WTC11 (cell line): ENCODE results near the gene TRIM9. TPM values are rescaled to one million over a fixed set of nuclear protein-coding genes. Genes with fewer than 3 reads are reported as not detected.

Experiments
- ATAC-seq: fragments of 200-7000 bp; cut with Tn5 transposase; 2 replicates; pipeline ENCODE4 v1.10.0; 2021; ENCODE audit warnings: mild to moderate bottlenecking, moderate library complexity
- CTCF ChIA-PET: fragments of 300-600 bp; sonication (Branson Sonifier 250); formaldehyde crosslinking; loops from one replicate; lab custom pipeline; 2021; ENCODE audit warnings: antibody characterized with exemption; lab: Charles Lee
- POLR2A ChIA-PET: fragments of 350-600 bp; sonication (Branson Sonifier 250); formaldehyde crosslinking; loops from one replicate; lab custom pipeline; 2021; ENCODE audit warnings: antibody characterized with exemption; lab: Charles Lee
- DNase-seq: peaks from one replicate; pipeline ENCODE4 v3.0.0; 2021; ENCODE audit warnings: low spot score
- H3K27ac Mint-ChIP-seq: 2 replicates; pipeline ENCODE4 v1.8.0; 2021; ENCODE audit warnings: mixed read lengths
- H3K27me3 Mint-ChIP-seq: 2 replicates; pipeline ENCODE4 v1.8.0; 2021; ENCODE audit warnings: low read depth, mild to moderate bottlenecking, moderate library complexity, mixed read lengths
- H3K36me3 Mint-ChIP-seq: 2 replicates; pipeline ENCODE4 v1.8.0; 2021; ENCODE audit warnings: mixed read lengths
- H3K4me1 Mint-ChIP-seq: 2 replicates; pipeline ENCODE4 v1.8.0; 2022; ENCODE audit warnings: mixed read lengths
- H3K4me3 Mint-ChIP-seq: 2 replicates; pipeline ENCODE4 v1.8.0; 2021; ENCODE audit warnings: mild to moderate bottlenecking, moderate library complexity, mixed read lengths
- H3K9me3 Mint-ChIP-seq: 2 replicates; pipeline ENCODE4 v1.8.0; 2021; ENCODE audit warnings: mixed read lengths
- CDX4 ChIP-seq: fragments of 250-450 bp; sonication (Bioruptor Pico); IDR thresholded peaks from 2 replicates; pipeline ENCODE4 v1.9.0; 2021; ENCODE audit warnings: moderate library complexity, mild to moderate bottlenecking, inconsistent platforms, borderline replicate concordance
- ERG ChIP-seq: fragments of 250-450 bp; sonication (Bioruptor Pico); IDR thresholded peaks from 2 replicates; pipeline ENCODE4 v1.8.0; 2021; ENCODE audit warnings: mild to moderate bottlenecking
- FOXJ3 ChIP-seq: sonication (generic); formaldehyde crosslinking; IDR thresholded peaks from 2 replicates; pipeline ENCODE4 v1.9.0; 2021; ENCODE audit warnings: missing genetic modification reagents, mild to moderate bottlenecking, borderline replicate concordance
- FOXP4 ChIP-seq: sonication (generic); formaldehyde crosslinking; IDR thresholded peaks from 2 replicates; pipeline ENCODE4 v1.8.0; 2022; ENCODE audit warnings: mild to moderate bottlenecking, missing genetic modification reagents
- GABPB1 ChIP-seq: sonication (generic); formaldehyde crosslinking; IDR thresholded peaks from 2 replicates; pipeline ENCODE4 v1.8.1; 2023; ENCODE audit warnings: mild to moderate bottlenecking, missing genetic modification reagents
- GTF2I ChIP-seq: fragments of 250-450 bp; sonication (Bioruptor Pico); conservative IDR thresholded peaks from 2 replicates; pipeline ENCODE4 v1.4.0; 2021; ENCODE audit warnings: mild to moderate bottlenecking
- JUN ChIP-seq: sonication (generic); formaldehyde crosslinking; IDR thresholded peaks from 2 replicates; pipeline ENCODE4 v1.8.0; 2023; ENCODE audit warnings: mild to moderate bottlenecking, missing genetic modification reagents
- KAT7 ChIP-seq: sonication (generic); formaldehyde crosslinking; IDR thresholded peaks from 2 replicates; pipeline ENCODE4 v1.8.1; 2023; ENCODE audit warnings: missing genetic modification reagents, mild to moderate bottlenecking, borderline replicate concordance
- MLX ChIP-seq: sonication (generic); formaldehyde crosslinking; IDR thresholded peaks from 2 replicates; pipeline ENCODE4 v1.8.1; 2023; ENCODE audit warnings: mild to moderate bottlenecking, missing genetic modification reagents, moderate library complexity
- MYBL2 ChIP-seq: sonication (generic); formaldehyde crosslinking; IDR thresholded peaks from 2 replicates; pipeline ENCODE4 v1.8.1; 2023; ENCODE audit warnings: mild to moderate bottlenecking, moderate library complexity, missing genetic modification reagents
- OVOL2 ChIP-seq: fragments of 250-450 bp; sonication (Bioruptor Pico); IDR thresholded peaks from 2 replicates; pipeline ENCODE4 v1.9.0; 2021; ENCODE audit warnings: mild to moderate bottlenecking, borderline replicate concordance
- PRDM15 ChIP-seq: sonication (generic); formaldehyde crosslinking; IDR thresholded peaks from 2 replicates; pipeline ENCODE4 v1.8.0; 2022; ENCODE audit warnings: missing genetic modification reagents
- SMAD3 ChIP-seq: sonication (generic); formaldehyde crosslinking; IDR thresholded peaks from 2 replicates; pipeline ENCODE4 v1.8.0; 2022; ENCODE audit warnings: missing genetic modification reagents, mild to moderate bottlenecking, borderline replicate concordance
- SP1 ChIP-seq: sonication (generic); formaldehyde crosslinking; conservative IDR thresholded peaks from 2 replicates; pipeline ENCODE4 v1.8.1; 2022; ENCODE audit warnings: missing genetic modification reagents
- STAT6 ChIP-seq: sonication (generic); formaldehyde crosslinking; conservative IDR thresholded peaks from 2 replicates; pipeline ENCODE4 v1.8.1; 2023; ENCODE audit warnings: mild to moderate bottlenecking, low read depth, missing genetic modification reagents, moderate library complexity
- ZNF121 ChIP-seq: sonication (generic); formaldehyde crosslinking; IDR thresholded peaks from 2 replicates; pipeline ENCODE4 v1.8.0; 2023; ENCODE audit warnings: missing genetic modification reagents
- ZNF232 ChIP-seq: sonication (generic); formaldehyde crosslinking; IDR thresholded peaks from 2 replicates; pipeline ENCODE4 v1.8.0; 2022; ENCODE audit warnings: mild to moderate bottlenecking, missing genetic modification reagents
- ZNF317 ChIP-seq: sonication (generic); formaldehyde crosslinking; IDR thresholded peaks from 2 replicates; pipeline ENCODE4 v1.8.1; 2023; ENCODE audit warnings: low read depth, mild to moderate bottlenecking, moderate library complexity, missing genetic modification reagents, borderline replicate concordance
- total RNA-seq: library from RNA; stranded (reverse); gene quantifications from 3 replicates; pipeline ENCODE4 v1.2.3, GENCODE V29; 2021

The TRIM9 gene
- total RNA-seq, 1 experiment from 2014 or later = 4.0 TPM

GRCh38 chr14:51087031-51087441 is 7.9 kb downstream of the TRIM9 start:
- Mint-ChIP-seq H3K9me3 (no peaks in the 10 kb centered on the region), H3K27me3 (peaks cover 9% of the 10 kb centered on the region), H3K4me1 (peaks cover 7% of the 10 kb centered on the region; the same call in 1 of the 2 replicates), H3K4me3 (no peak overlapping the region), H3K36me3 (no peaks in the 10 kb centered on the region), H3K27ac (no peak overlapping the region)
- ChIA-PET CTCF (no interaction called here), POLR2A (no interaction called here)
- peak; percentile 78 for ATAC-seq
- TF ChIP-seq FOXJ3 (CRISPR knock-in tag) (no peak), GTF2I (no peak), KAT7 (CRISPR knock-in tag) (no peak), STAT6 (CRISPR knock-in tag) (no peak), PRDM15 (no peak), SMAD3 (no peak), CDX4 (CRISPR knock-in tag) (no peak), OVOL2 (CRISPR knock-in tag) (no peak), JUN (no peak), ZNF317 (CRISPR knock-in tag) (no peak), GABPB1 (CRISPR knock-in tag) (no peak), FOXP4 (CRISPR knock-in tag) (no peak), SP1 (CRISPR knock-in tag) (no peak), ZNF121 (CRISPR knock-in tag) (no peak)
- peak; percentile 32 for DNase-seq

- no peaks in the 10 kb centered on the region for H3K27me3 Mint-ChIP-seq
- TF ChIP-seq STAT6 (CRISPR knock-in tag) (no peak), ERG (no peak), MLX (CRISPR knock-in tag) (no peak), ZNF232 (no peak), MYBL2 (CRISPR knock-in tag) (no peak), GABPB1 (CRISPR knock-in tag) (no peak)
These were observed 8.9 kb downstream of the TRIM9 start for GRCh38 chr14:51086044-51086443.

More at GRCh38 chr14:51086044-51086443, 8.9 kb downstream of the TRIM9 start:
- CTCF ChIA-PET = no interaction called here
- H3K36me3 Mint-ChIP-seq = no peaks in the 10 kb centered on the region
- H3K27ac Mint-ChIP-seq = no peak overlapping the region
- ATAC-seq (no peak), DNase-seq (no peak)
- H3K4me1 Mint-ChIP-seq = peaks cover 7% of the 10 kb centered on the region; the same call in 1 of the 2 replicates
- H3K4me3 Mint-ChIP-seq = no peak overlapping the region
- H3K9me3 Mint-ChIP-seq = no peaks in the 10 kb centered on the region
- POLR2A ChIA-PET = no interaction called here
